Islet precursor cell (in vitro differentiated cells): ENCODE results near the gene CEP290.
A peak's percentile ranks its signal among the peaks of the same experiment; 100 is the strongest.
"Not testable (repeated sequence)": the region's sequence is repeated elsewhere in the genome, so short reads cannot be mapped to it uniquely, and the experiment has no call there.

Source experiments
- DNase-seq: peaks from one replicate; pipeline ENCODE4 v3.0.0-alpha.2; 2018

Gene CEP290

GRCh38 chr12:88035271-88035906 is 106.5 kb downstream of the CEP290 start:
- DNase-seq = peak; percentile 96

- DNase-seq = not testable (repeated sequence)
Measured at GRCh38 chr12:88031161-88031560, 110.7 kb downstream of the CEP290 start.

- DNase-seq = no peak
Measured at GRCh38 chr12:88029093-88029665, 112.7 kb downstream of the CEP290 start, which contains the start of gene C12orf50. Gene C12orf50 (minus strand): TSS chr12:88029401. CDS start chr12:88026962, 2,439 bp downstream.

- no peak for DNase-seq
Measured at GRCh38 chr12:88026196-88026595, 115.7 kb downstream of the CEP290 start.

GRCh38 chr12:88017964-88018363 is 123.9 kb downstream of the CEP290 start:
- no peak for DNase-seq

GRCh38 chr12:88015825-88016224 is 126.1 kb downstream of the CEP290 start:
- no peak for DNase-seq

GRCh38 chr12:88011755-88012154 is 130.1 kb downstream of the CEP290 start:
- DNase-seq = no peak

GRCh38 chr12:88006351-88006750 is 135.5 kb downstream of the CEP290 start:
- DNase-seq = no peak

GRCh38 chr12:88001327-88001726 is 140.6 kb downstream of the CEP290 start:
- no peak for DNase-seq
